HUDEP-2 (cell line): ENCODE results near the gene RP2.

Experiments
- DNase-seq, 76 experiments: peaks; one replicate each; lab custom pipeline; 2025; ENCODE audit not compliant: unreplicated experiment in 76 of 76; lab: John Stamatoyannopoulos, UW

The RP2 gene

GRCh38 chrX:46916273-46916672, 79.4 kb downstream of the RP2 start:
- DNase-seq = no peak

- DNase-seq = no peak
These were observed 80.8 kb downstream of the RP2 start for GRCh38 chrX:46917622-46918021.

GRCh38 chrX:46918434-46918833, 81.6 kb downstream of the RP2 start:
- peak in 1 of 76 experiments; percentile 0 for DNase-seq

- no peak for DNase-seq
These were observed 83.4 kb downstream of the RP2 start for GRCh38 chrX:46920235-46920634.

- DNase-seq = no peak
These were observed 85.8 kb downstream of the RP2 start for GRCh38 chrX:46922611-46923010.

- no peak for DNase-seq
These were observed 90.9 kb downstream of the RP2 start for GRCh38 chrX:46927718-46928117.

- DNase-seq = no peak
These were observed 92.8 kb downstream of the RP2 start for GRCh38 chrX:46929439-46930261.
